ENCODE results near the gene TRMT10B. TPM values are rescaled to one million over a fixed set of nuclear protein-coding genes. Genes with fewer than 3 reads are reported as not detected.
"Not testable (repeated sequence)": the region's sequence is repeated elsewhere in the genome, so short reads cannot be mapped to it uniquely, and the experiment has no call there.

The TRMT10B gene
- total and polyA plus RNA-seq, 3 experiments from 2014 or later: 10.0 to 16.2 (median 12.0) TPM

- Histone ChIP-seq H3K9me3 (ENCODE audit: low read length) (no peaks in the 10 kb centered on the region), H3K4me1 (ENCODE audit: insufficient read depth, low read length) (no peaks in the 10 kb centered on the region), H3K36me3 (ENCODE audit: insufficient read depth, low read length) (no peaks in the 10 kb centered on the region), H3K27ac (ENCODE audit: low read depth, low read length) (no peak overlapping the region), H3K4me3 (ENCODE audit: low read length) (no peak overlapping the region), H3K27me3 (ENCODE audit: insufficient read depth, low read length, poor library complexity, severe bottlenecking) (no peaks in the 10 kb centered on the region)
- no peaks in the 10 kb centered on the region for H3K4me1 Mint-ChIP-seq
- no peak overlapping the region for H3K4me3 Mint-ChIP-seq
- no peaks in the 10 kb centered on the region for H3K9me3 Mint-ChIP-seq
- CTCF ChIA-PET: no interaction called here
- DNase-seq: no peak
- H3K27me3 Mint-ChIP-seq: peaks cover 4 to 10% of the 10 kb centered on the region in 2 donors
- peak overlapping the region in 1 of 8 donors; percentile 86 for H3K27ac Mint-ChIP-seq
- POLR2A ChIA-PET: no interaction called here
- H3K36me3 Mint-ChIP-seq: no peaks in the 10 kb centered on the region
These were observed 12.8 kb upstream of the TRMT10B start for GRCh38 chr9:37740631-37741328.

GRCh38 chr9:37745970-37746369, 7.6 kb upstream of the TRMT10B start:
- Histone ChIP-seq H3K4me3 (ENCODE audit: low read length) (no peak overlapping the region), H3K27me3 (ENCODE audit: insufficient read depth, low read length, poor library complexity, severe bottlenecking) (no peaks in the 10 kb centered on the region), H3K4me1 (ENCODE audit: insufficient read depth, low read length) (no peaks in the 10 kb centered on the region), H3K27ac (ENCODE audit: low read depth, low read length) (no peak overlapping the region), H3K36me3 (ENCODE audit: insufficient read depth, low read length) (no peaks in the 10 kb centered on the region), H3K9me3 (ENCODE audit: low read length) (no peaks in the 10 kb centered on the region)
- Mint-ChIP-seq H3K36me3 (no peaks in the 10 kb centered on the region), H3K27ac (no peak overlapping the region), H3K9me3 (no peaks in the 10 kb centered on the region), H3K27me3 (peaks cover 0 to 7% of the 10 kb centered on the region in 2 donors), H3K4me3 (no peak overlapping the region), H3K4me1 (peaks cover 0 to 5% (median 4%) of the 10 kb centered on the region in 3 donors)
- no peak for DNase-seq
- ChIA-PET POLR2A (no interaction called here), CTCF (interaction anchor here (1.6 kb wide), 1 partner anchor 12 kb away, joined by 3 read pairs; no protein-coding TSS in a partner anchor)

- no peaks in the 10 kb centered on the region for H3K36me3 ChIP-seq (ENCODE audit: insufficient read depth, low read length)
- H3K4me1 ChIP-seq (ENCODE audit: insufficient read depth, low read length): no peaks in the 10 kb centered on the region
- H3K9me3 ChIP-seq (ENCODE audit: low read length): no peaks in the 10 kb centered on the region
- no peaks in the 10 kb centered on the region for H3K9me3 Mint-ChIP-seq
- H3K27me3 Mint-ChIP-seq: peaks cover 0 to 7% of the 10 kb centered on the region in 2 donors
- H3K27me3 ChIP-seq (ENCODE audit: insufficient read depth, low read length, poor library complexity, severe bottlenecking): no peaks in the 10 kb centered on the region
- H3K27ac ChIP-seq (ENCODE audit: low read depth, low read length): no peak overlapping the region
- H3K27ac Mint-ChIP-seq: no peak overlapping the region
- H3K4me1 Mint-ChIP-seq: peaks cover 0 to 6% (median 5%) of the 10 kb centered on the region in 3 donors
- no peaks in the 10 kb centered on the region for H3K36me3 Mint-ChIP-seq
- DNase-seq: no peak
- no peak overlapping the region for H3K4me3 ChIP-seq (ENCODE audit: low read length)
- no peak overlapping the region for H3K4me3 Mint-ChIP-seq
- CTCF ChIA-PET: no interaction called here
- POLR2A ChIA-PET: no interaction called here
These were observed 6.9 kb upstream of the TRMT10B start for GRCh38 chr9:37746448-37747270.

- no peak overlapping the region for H3K4me3 Mint-ChIP-seq
- H3K27me3 ChIP-seq (ENCODE audit: insufficient read depth, low read length, poor library complexity, severe bottlenecking): no peaks in the 10 kb centered on the region
- H3K36me3 ChIP-seq (ENCODE audit: insufficient read depth, low read length): no peaks in the 10 kb centered on the region
- ChIA-PET CTCF (interaction anchor here (0.9 kb wide), 1 partner anchor 12 kb away, joined by 5 read pairs; no protein-coding TSS in a partner anchor), POLR2A (no interaction called here)
- peaks cover 0 to 6% of the 10 kb centered on the region in 2 donors for H3K27me3 Mint-ChIP-seq
- no peak overlapping the region for H3K27ac ChIP-seq (ENCODE audit: low read depth, low read length)
- H3K9me3 Mint-ChIP-seq: no peaks in the 10 kb centered on the region
- H3K4me3 ChIP-seq (ENCODE audit: low read length): no peak overlapping the region
- H3K4me1 ChIP-seq (ENCODE audit: insufficient read depth, low read length): no peaks in the 10 kb centered on the region
- peaks cover 0 to 6% (median 5%) of the 10 kb centered on the region in 3 donors for H3K4me1 Mint-ChIP-seq
- H3K36me3 Mint-ChIP-seq: no peaks in the 10 kb centered on the region
- H3K27ac Mint-ChIP-seq: no peak overlapping the region
- peak; percentile 9 to 66 (median 24) for DNase-seq
- H3K9me3 ChIP-seq (ENCODE audit: low read length): no peaks in the 10 kb centered on the region
These were observed 6.3 kb upstream of the TRMT10B start for GRCh38 chr9:37747271-37747753.

GRCh38 chr9:37749129-37749528, 4.5 kb upstream of the TRMT10B start:
- no peaks in the 10 kb centered on the region for H3K36me3 ChIP-seq (ENCODE audit: insufficient read depth, low read length)
- DNase-seq: no peak
- peak overlapping the region in 1 of 7 donors; percentile 66 for H3K4me3 Mint-ChIP-seq
- H3K4me1 ChIP-seq (ENCODE audit: insufficient read depth, low read length): peaks cover 7% of the 10 kb centered on the region
- H3K27ac Mint-ChIP-seq: no peak overlapping the region
- peaks cover 14 to 21% (median 18%) of the 10 kb centered on the region in 3 donors for H3K4me1 Mint-ChIP-seq
- ChIA-PET CTCF (no interaction called here), POLR2A (no interaction called here)
- no peaks in the 10 kb centered on the region for H3K9me3 ChIP-seq (ENCODE audit: low read length)
- no peak overlapping the region for H3K4me3 ChIP-seq (ENCODE audit: low read length)
- peaks cover 0 to 7% (median 0%) of the 10 kb centered on the region in 3 donors for H3K36me3 Mint-ChIP-seq
- peaks cover 0 to 4% of the 10 kb centered on the region in 2 donors for H3K27me3 Mint-ChIP-seq
- no peak overlapping the region for H3K27ac ChIP-seq (ENCODE audit: low read depth, low read length)
- no peaks in the 10 kb centered on the region for H3K27me3 ChIP-seq (ENCODE audit: insufficient read depth, low read length, poor library complexity, severe bottlenecking)
- no peaks in the 10 kb centered on the region for H3K9me3 Mint-ChIP-seq

GRCh38 chr9:37751186-37751585, 2.4 kb upstream of the TRMT10B start:
- peaks cover 31 to 40% (median 32%) of the 10 kb centered on the region in 3 donors for H3K4me1 Mint-ChIP-seq
- Histone ChIP-seq H3K4me3 (ENCODE audit: low read length) (no peak overlapping the region), H3K9me3 (ENCODE audit: low read length) (no peaks in the 10 kb centered on the region), H3K4me1 (ENCODE audit: insufficient read depth, low read length) (peaks cover 16% of the 10 kb centered on the region), H3K36me3 (ENCODE audit: insufficient read depth, low read length) (no peaks in the 10 kb centered on the region), H3K27me3 (ENCODE audit: insufficient read depth, low read length, poor library complexity, severe bottlenecking) (no peaks in the 10 kb centered on the region), H3K27ac (ENCODE audit: low read depth, low read length) (no peak overlapping the region)
- no peak for DNase-seq
- H3K9me3 Mint-ChIP-seq: no peaks in the 10 kb centered on the region
- peak overlapping the region in 6 of 7 donors; percentile 11 to 78 (median 44) for H3K4me3 Mint-ChIP-seq
- H3K36me3 Mint-ChIP-seq: peaks cover 0 to 7% (median 0%) of the 10 kb centered on the region in 3 donors
- H3K27ac Mint-ChIP-seq: peak overlapping the region in 3 of 8 donors; percentile 42 to 78 (median 71)
- CTCF ChIA-PET: interaction anchor here (1.2 kb wide), 1 partner anchor 159 kb away, joined by 3 read pairs; no protein-coding TSS in a partner anchor
- H3K27me3 Mint-ChIP-seq: peaks cover 0 to 1% of the 10 kb centered on the region in 2 donors
- POLR2A ChIA-PET: interaction anchor here (0.7 kb wide), 1 partner anchor 111 kb away, joined by 3 read pairs; no protein-coding TSS in a partner anchor

GRCh38 chr9:37751704-37752103, 1.9 kb upstream of the TRMT10B start:
- H3K4me3 Mint-ChIP-seq; H3K27ac ChIP-seq (ENCODE audit: low read depth, low read length); H3K9me3 ChIP-seq (ENCODE audit: low read length); H3K27me3 ChIP-seq (ENCODE audit: insufficient read depth, low read length, poor library complexity, severe bottlenecking); H3K27ac Mint-ChIP-seq; H3K36me3 ChIP-seq (ENCODE audit: insufficient read depth, low read length); POLR2A ChIA-PET; H3K4me3 ChIP-seq (ENCODE audit: low read length); H3K36me3 Mint-ChIP-seq; H3K9me3 Mint-ChIP-seq; DNase-seq; H3K27me3 Mint-ChIP-seq: not testable (repeated sequence)
- peaks cover 16% of the 10 kb centered on the region for H3K4me1 ChIP-seq (ENCODE audit: insufficient read depth, low read length)
- H3K4me1 Mint-ChIP-seq: peaks cover 33 to 43% (median 33%) of the 10 kb centered on the region in 3 donors
- CTCF ChIA-PET: interaction anchor here (1.6 kb wide), 1 partner anchor 12 kb away, joined by 3 read pairs; no protein-coding TSS in a partner anchor

All from CD8-positive, alpha-beta memory T cell (primary cell).